H1 (cell line): Measurements from ENCODE around the gene CCDC148.

Experiments
- ATF2 ChIP-seq: IDR thresholded peaks from 2 replicates; pipeline ENCODE4 v1.6.1; 2012; ENCODE audit warnings: low read length, inconsistent platforms
- CEBPB ChIP-seq: IDR thresholded peaks from 2 replicates; pipeline ENCODE4 v1.6.1; 2012; ENCODE audit warnings: low read depth, low read length
- CTCF ChIP-seq, 3 experiments: IDR thresholded peaks; 1 replicate in 2 of 3; 2 replicates in 1 of 3; pipeline versions ENCODE4 v1.5.1 to v1.6.1; 2011; ENCODE audit warnings: low read length in 3 of 3, mild to moderate bottlenecking in 3 of 3, inconsistent platforms in 2 of 3, low read depth in 1 of 3, moderate library complexity in 1 of 3; ENCODE audit not compliant: insufficient read depth in 1 of 3; ENCODE audit errors: control extremely low read depth in 1 of 3
- JUND ChIP-seq: IDR thresholded peaks from 2 replicates; pipeline ENCODE4 v1.6.1; 2011; ENCODE audit warnings: mild to moderate bottlenecking, improper control_type of control experiment, low read length
- MAX ChIP-seq: IDR thresholded peaks from 2 replicates; pipeline ENCODE4 v1.6.1; 2012; ENCODE audit warnings: inconsistent platforms
- POLR2A ChIP-seq, 2 experiments: IDR thresholded peaks; 1 replicate in 1 of 2; 2 replicates in 1 of 2; pipeline ENCODE4 v1.6.1; 2011; ENCODE audit warnings: low read depth in 2 of 2, low read length in 2 of 2, mild to moderate bottlenecking in 2 of 2; ENCODE audit errors: control extremely low read depth in 1 of 2
- POLR2AphosphoS5 ChIP-seq: IDR thresholded peaks from 2 replicates; pipeline ENCODE4 v1.6.1; 2011; ENCODE audit warnings: low read depth, low read length
- RAD21 ChIP-seq, 2 experiments: IDR thresholded peaks in 1 of 2; conservative IDR thresholded peaks in 1 of 2; 2 replicates each; pipeline ENCODE4 v1.6.1; 2011; ENCODE audit warnings: low read depth in 2 of 2, low read length in 2 of 2, improper control_type of control experiment in 1 of 2, inconsistent platforms in 1 of 2, mild to moderate bottlenecking in 1 of 2, moderate library complexity in 1 of 2
- SAP30 ChIP-seq: fragments of 300-600 bp; sonication (generic); IDR thresholded peaks from 2 replicates; pipeline ENCODE4 v1.7.1; 2012; ENCODE audit warnings: low read length, moderate library complexity, mild to moderate bottlenecking, inconsistent platforms; ENCODE audit not compliant: insufficient read depth, insufficient replicate concordance
- SIX5 ChIP-seq: IDR thresholded peaks from 2 replicates; pipeline ENCODE4 v1.6.1; 2011; ENCODE audit warnings: mild to moderate bottlenecking, low read depth, low read length

GRCh38 chr2:158395166-158395565 is 61.4 kb downstream of the CCDC148 start:
- TF ChIP-seq CTCF (IDR thresholded peaks at IDR 0.05; ENCODE audit: control extremely low read depth in 1 of 3, insufficient read depth in 1 of 3, low read depth in 1 of 3, low read length in 3 of 3) (no peak), ATF2 (no peak), POLR2A (IDR thresholded peaks at IDR 0.05; ENCODE audit: control extremely low read depth in 1 of 2, low read depth in 2 of 2, low read length in 2 of 2) (no peak), CEBPB (no peak), MAX (no peak), SAP30 (no peak), JUND (no peak), POLR2AphosphoS5 (no peak), RAD21 (IDR thresholded peaks at IDR 0.05 in 1 of 2, conservative IDR thresholded peaks at IDR 0.05 in 1 of 2; ENCODE audit: low read depth in 2 of 2, low read length in 2 of 2) (no peak), SIX5 (no peak)
